Epithelial cell of prostate (primary cell): ENCODE measurements around the gene EPYC.

Experiments
- DNase-seq: peaks from one replicate; pipeline ENCODE4 v3.0.0-alpha.2; 2011; ENCODE audit warnings: low read depth, low spot score
- H3K27ac ChIP-seq: fragments of 450-650 bp; 2 replicates; pipeline ENCODE4 v1.5.1; 2017; ENCODE audit warnings: mild to moderate bottlenecking

EPYC gene

GRCh38 chr12:90920222-90920621 lies 84.5 kb downstream of the EPYC start:
- no peak for DNase-seq
- no peak overlapping the region for H3K27ac ChIP-seq

- DNase-seq, result no peak
- H3K27ac ChIP-seq, result no peak overlapping the region
These were observed 87.3 kb downstream of the EPYC start for GRCh38 chr12:90917431-90917830.

GRCh38 chr12:90916516-90916915 lies 88.3 kb downstream of the EPYC start:
- no peak for DNase-seq
- H3K27ac ChIP-seq, result no peak overlapping the region

- no peak for DNase-seq
These were observed 89.4 kb downstream of the EPYC start for GRCh38 chr12:90915353-90915752.

More at GRCh38 chr12:90915353-90915752, 89.4 kb downstream of the EPYC start:
- no peak overlapping the region for H3K27ac ChIP-seq
